ENCODE measurements around the gene PHKB.

DNA sequence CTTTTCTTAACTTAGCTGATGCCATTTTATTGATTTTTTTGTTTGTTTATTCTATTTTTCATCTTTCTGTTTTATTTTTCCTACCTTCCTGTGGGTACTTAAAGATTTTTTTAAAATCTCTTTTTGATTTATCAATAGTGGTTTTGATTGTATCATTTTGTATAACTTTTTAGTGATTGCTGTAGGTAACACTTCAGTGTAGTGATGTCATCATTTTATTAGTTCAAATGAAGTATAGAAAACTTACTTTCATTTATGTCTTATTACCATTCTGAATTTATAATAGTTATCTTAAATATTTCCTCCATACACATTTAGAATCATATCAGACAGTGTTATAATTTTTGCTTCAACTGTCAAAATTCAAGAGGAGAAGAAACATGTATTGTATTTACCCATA, 115.9 kb downstream of the PHKB start:
- no peak for TF ChIP-seq CTCF (conservative IDR thresholded peaks at IDR 0.05 in 1 of 2, IDR thresholded peaks at IDR 0.05 in 1 of 2; ENCODE audit: extremely low read depth in 1 of 2, insufficient read depth in 1 of 2, low read depth in 1 of 2, low read length in 2 of 2)
- TF ChIP-seq EZH2 (IDR thresholded peaks at IDR 0.05; ENCODE audit: borderline replicate concordance, low read length): no peak

Measured in mammary epithelial cell (primary cell).